MM.1S (cell line): ENCODE data around the gene KCNH8.

ENCODE experiments used
- DNase-seq: peaks from one replicate; pipeline ENCODE4 v3.0.0-alpha.2; 2015
- H2AFZ ChIP-seq: fragments of 300-600 bp; sonication (generic); 2 replicates; pipeline ENCODE4 v1.6.0; 2016; ENCODE audit warnings: antibody characterized with exemption, low read length
- H3F3A ChIP-seq: fragments of 300-600 bp; sonication (generic); 2 replicates; pipeline ENCODE4 v1.6.1; 2016; ENCODE audit warnings: mild to moderate bottlenecking, antibody characterized with exemption, low read length, moderate library complexity, mixed read lengths; ENCODE audit not compliant: insufficient read depth
- H3K27ac ChIP-seq: fragments of 300-600 bp; sonication (generic); 2 replicates; pipeline ENCODE4 v1.5.1; 2016; ENCODE audit warnings: mild to moderate bottlenecking, low read length
- H3K27me3 ChIP-seq: fragments of 300-600 bp; sonication (generic); replicated peaks from 2 replicates; pipeline ENCODE4 v1.6.0; 2016; ENCODE audit warnings: low read length; ENCODE audit not compliant: insufficient read depth
- H3K36me3 ChIP-seq: fragments of 300-600 bp; sonication (generic); replicated peaks from 2 replicates; pipeline ENCODE4 v1.6.1; 2016; ENCODE audit warnings: mild to moderate bottlenecking, low read length, mixed read lengths; ENCODE audit not compliant: insufficient read depth
- H3K4me1 ChIP-seq: fragments of 300-600 bp; sonication (generic); 2 replicates; pipeline ENCODE4 v1.6.1; 2016; ENCODE audit warnings: low read length, mixed read lengths
- H3K4me2 ChIP-seq: fragments of 300-600 bp; sonication (generic); 2 replicates; pipeline ENCODE4 v1.6.0; 2016; ENCODE audit warnings: low read depth, low read length
- H3K4me3 ChIP-seq: fragments of 300-600 bp; sonication (generic); 2 replicates; pipeline ENCODE4 v1.5.1; 2016; ENCODE audit warnings: low read length, mixed read lengths
- H3K79me2 ChIP-seq: fragments of 300-600 bp; sonication (generic); 2 replicates; pipeline ENCODE4 v1.6.1; 2016; ENCODE audit warnings: mixed run types, low read length, mixed read lengths
- H3K9ac ChIP-seq: fragments of 300-600 bp; sonication (generic); 2 replicates; pipeline ENCODE4 v1.6.1; 2016; ENCODE audit warnings: low read length, mixed read lengths
- H3K9me2 ChIP-seq: fragments of 300-600 bp; sonication (generic); replicated peaks from 2 replicates; pipeline ENCODE4 v1.6.1; 2016; ENCODE audit warnings: mild to moderate bottlenecking, low read length, mixed read lengths; ENCODE audit not compliant: insufficient read depth
- H3K9me3 ChIP-seq: fragments of 300-600 bp; sonication (generic); replicated peaks from 2 replicates; pipeline ENCODE4 v1.6.1; 2016; ENCODE audit warnings: mild to moderate bottlenecking, low read length, mixed read lengths; ENCODE audit not compliant: insufficient read depth
- H4K20me1 ChIP-seq: fragments of 300-600 bp; sonication (generic); 2 replicates; pipeline ENCODE4 v1.6.1; 2016; ENCODE audit warnings: mild to moderate bottlenecking, low read length, moderate library complexity, mixed read lengths; ENCODE audit not compliant: insufficient read depth
- CTCF ChIP-seq: fragments of 300-600 bp; sonication (generic); IDR thresholded peaks from 2 replicates; pipeline ENCODE4 v1.5.1; 2016; ENCODE audit warnings: antibody characterized with exemption, low read length, mixed read lengths
- EZH2 ChIP-seq: fragments of 300-600 bp; sonication (generic); optimal IDR thresholded peaks from 2 replicates; pipeline ENCODE3; 2017; ENCODE audit warnings: low read depth, mild to moderate bottlenecking, antibody characterized with exemption, low read length, mixed read lengths
- EZH2phosphoT487 ChIP-seq: fragments of 300-600 bp; sonication (generic); IDR thresholded peaks from 2 replicates; pipeline ENCODE4 v1.6.1; 2018; ENCODE audit warnings: antibody characterized with exemption, low read length

KCNH8 gene

GRCh38 chr3:19392150-19392549 is 243.8 kb downstream of the KCNH8 start:
- Histone ChIP-seq H3K4me1 (no peaks in the 10 kb centered on the region), H3K36me3 (no peaks in the 10 kb centered on the region), H3F3A (no peaks in the 10 kb centered on the region), H3K79me2 (no peaks in the 10 kb centered on the region), H3K9me2 (no peaks in the 10 kb centered on the region), H2AFZ (no peak overlapping the region), H4K20me1 (no peaks in the 10 kb centered on the region), H3K27ac (no peak overlapping the region), H3K27me3 (no peaks in the 10 kb centered on the region), H3K9me3 (no peaks in the 10 kb centered on the region), H3K9ac (no peak overlapping the region), H3K4me2 (no peak overlapping the region), H3K4me3 (no peak overlapping the region)
- no peak for DNase-seq
- TF ChIP-seq EZH2phosphoT487: no peak
- TF ChIP-seq CTCF: no peak
- no peak for TF ChIP-seq EZH2

- Histone ChIP-seq H3K27me3 (no peaks in the 10 kb centered on the region), H3K27ac (no peak overlapping the region), H3K79me2 (no peaks in the 10 kb centered on the region), H3K9ac (no peak overlapping the region), H3K4me2 (no peak overlapping the region), H4K20me1 (no peaks in the 10 kb centered on the region), H3K36me3 (no peaks in the 10 kb centered on the region), H3K9me2 (no peaks in the 10 kb centered on the region), H3K9me3 (no peaks in the 10 kb centered on the region), H3K4me3 (no peak overlapping the region), H3K4me1 (no peaks in the 10 kb centered on the region), H2AFZ (no peak overlapping the region), H3F3A (no peaks in the 10 kb centered on the region)
- no peak for DNase-seq
- TF ChIP-seq EZH2phosphoT487 (no peak), EZH2 (no peak), CTCF (no peak)
Measured at GRCh38 chr3:19394946-19395345, 246.6 kb downstream of the KCNH8 start.

GRCh38 chr3:19396726-19397125 is 248.4 kb downstream of the KCNH8 start:
- Histone ChIP-seq H4K20me1 (no peaks in the 10 kb centered on the region), H3K27me3 (no peaks in the 10 kb centered on the region), H3F3A (no peaks in the 10 kb centered on the region), H3K9me2 (no peaks in the 10 kb centered on the region), H2AFZ (no peak overlapping the region), H3K4me2 (no peak overlapping the region), H3K36me3 (no peaks in the 10 kb centered on the region), H3K9ac (no peak overlapping the region), H3K27ac (no peak overlapping the region), H3K9me3 (no peaks in the 10 kb centered on the region), H3K4me3 (no peak overlapping the region), H3K79me2 (no peaks in the 10 kb centered on the region), H3K4me1 (no peaks in the 10 kb centered on the region)
- TF ChIP-seq EZH2phosphoT487 (no peak), CTCF (no peak)
- no peak for DNase-seq

- no peaks in the 10 kb centered on the region for H3K9me3 ChIP-seq
- DNase-seq: no peak
- no peaks in the 10 kb centered on the region for H3K27me3 ChIP-seq
- no peaks in the 10 kb centered on the region for H3K9me2 ChIP-seq
- H3K9ac ChIP-seq: no peak overlapping the region
- no peaks in the 10 kb centered on the region for H3K36me3 ChIP-seq
- H3K4me2 ChIP-seq: no peak overlapping the region
- H4K20me1 ChIP-seq: no peaks in the 10 kb centered on the region
- H2AFZ ChIP-seq: no peak overlapping the region
- no peak overlapping the region for H3K27ac ChIP-seq
- no peaks in the 10 kb centered on the region for H3F3A ChIP-seq
- H3K4me3 ChIP-seq: no peak overlapping the region
- no peaks in the 10 kb centered on the region for H3K79me2 ChIP-seq
- TF ChIP-seq EZH2phosphoT487 (no peak), CTCF (no peak)
- no peaks in the 10 kb centered on the region for H3K4me1 ChIP-seq
Measured at GRCh38 chr3:19399356-19399755, 251.0 kb downstream of the KCNH8 start.
